ENCODE data around the gene GADD45GIP1.

- TF ChIP-seq CTCF (conservative IDR thresholded peaks at IDR 0.05) (no peak), ZFX (IDR thresholded peaks at IDR 0.05) (no peak)
Measured at GRCh38 chr19:13001166-13001501, 44.1 kb upstream of the GADD45GIP1 start.
